ENCODE results near the gene BTBD6.

Gene BTBD6

DNA sequence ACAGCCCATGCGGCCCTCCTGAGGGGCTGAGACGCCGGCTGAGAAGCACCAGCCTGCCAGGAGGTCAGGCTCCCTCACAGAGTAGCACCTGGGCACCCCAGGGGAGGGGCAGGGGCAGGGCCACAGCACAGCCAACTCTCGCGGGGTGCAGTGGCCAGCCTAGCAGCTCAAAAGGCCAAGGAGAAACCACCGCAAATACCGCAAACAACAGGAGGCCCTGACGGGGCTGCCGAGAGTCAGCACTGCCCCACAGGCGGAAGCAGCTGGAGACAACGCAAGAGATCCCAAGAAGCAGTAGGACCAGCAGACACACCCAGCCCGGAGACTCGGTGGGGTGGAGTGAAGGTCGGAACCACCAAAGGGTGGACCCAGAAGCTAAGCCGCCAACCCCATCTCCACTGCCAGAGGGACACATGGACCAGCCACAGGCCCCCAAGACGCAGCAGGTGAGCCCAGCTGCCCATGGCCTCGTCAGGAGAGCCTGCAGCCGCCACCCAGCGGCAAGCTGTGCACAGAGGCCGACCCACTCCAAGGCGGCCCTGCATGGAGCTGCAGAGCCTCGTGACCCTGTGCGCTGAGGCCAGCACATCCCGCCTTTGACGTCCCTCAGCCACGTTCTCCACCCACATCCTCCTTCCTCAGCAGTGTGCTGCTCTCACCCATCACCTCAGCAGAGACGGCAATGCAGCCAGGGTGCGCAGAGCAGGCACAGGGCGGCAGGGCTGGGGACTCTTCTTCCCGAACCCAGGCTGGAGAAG lies 31.7 kb upstream of the BTBD6 start:
- Histone ChIP-seq H3K4me3 (no peak overlapping the region), H3K4me1 (no peaks in the 10 kb centered on the region), H3K9me3 (no peaks in the 10 kb centered on the region), H3K27me3 (ENCODE audit: low read depth) (no peaks in the 10 kb centered on the region), H3K36me3 (replicated peaks) (peaks cover 21% of the 10 kb centered on the region)
- in situ Hi-C loops (cut with MboI; ENCODE audit: low sequenced_read_pairs) = no loop called here
- no peak for DNase-seq (ENCODE audit: low spot score in 2 of 2)

GRCh38 chr14:105217774-105218173 lies 30.6 kb upstream of the BTBD6 start:
- no peaks in the 10 kb centered on the region for H3K9me3 ChIP-seq
- DNase-seq (ENCODE audit: low spot score in 2 of 2) = no peak
- peaks cover 21% of the 10 kb centered on the region for H3K36me3 ChIP-seq (replicated peaks)
- no peaks in the 10 kb centered on the region for H3K4me1 ChIP-seq
- no peaks in the 10 kb centered on the region for H3K27me3 ChIP-seq (ENCODE audit: low read depth)
- in situ Hi-C loops (cut with MboI; ENCODE audit: low sequenced_read_pairs) = no loop called here
- no peak overlapping the region for H3K4me3 ChIP-seq

GRCh38 chr14:105218611-105219010 lies 29.7 kb upstream of the BTBD6 start:
- Histone ChIP-seq H3K9me3 (no peaks in the 10 kb centered on the region), H3K36me3 (replicated peaks) (peaks cover 21% of the 10 kb centered on the region), H3K4me3 (no peak overlapping the region), H3K4me1 (no peaks in the 10 kb centered on the region), H3K27me3 (ENCODE audit: low read depth) (no peaks in the 10 kb centered on the region)
- in situ Hi-C loops (cut with MboI; ENCODE audit: low sequenced_read_pairs) = no loop called here
- DNase-seq (ENCODE audit: low spot score in 2 of 2) = no peak

DNA sequence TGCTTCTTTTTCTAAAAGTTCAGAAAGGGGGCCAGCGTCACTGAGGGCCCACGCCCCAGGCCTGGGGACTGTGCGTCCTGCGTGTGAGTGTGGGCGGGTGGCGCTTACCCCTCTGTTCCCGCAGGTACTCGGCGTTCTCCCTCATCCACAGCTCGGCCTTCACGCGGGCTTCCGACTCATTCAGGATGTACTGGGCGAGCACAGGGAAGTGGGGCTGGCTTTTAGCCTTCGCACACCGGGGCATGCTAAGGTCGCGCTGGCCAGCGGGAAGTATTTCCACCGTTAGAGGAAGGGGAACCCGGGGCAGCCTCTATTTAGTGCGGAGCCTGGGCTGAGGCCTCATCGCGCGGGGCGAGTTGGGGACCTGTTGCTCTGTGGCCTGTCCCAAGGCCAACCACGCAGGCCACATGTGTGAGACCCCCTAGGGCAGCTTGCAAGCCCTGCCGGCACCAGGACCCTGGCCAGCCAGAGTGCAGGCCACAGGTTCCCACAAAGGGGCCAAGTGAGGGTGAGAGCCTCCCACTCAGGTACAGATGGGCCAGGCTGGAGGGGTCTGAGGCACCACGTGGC lies 29.2 kb upstream of the BTBD6 start:
- Histone ChIP-seq H3K4me1 (no peaks in the 10 kb centered on the region), H3K9me3 (no peaks in the 10 kb centered on the region), H3K27me3 (ENCODE audit: low read depth) (no peaks in the 10 kb centered on the region), H3K4me3 (no peak overlapping the region), H3K36me3 (replicated peaks) (peaks cover 24% of the 10 kb centered on the region)
- in situ Hi-C loops (cut with MboI; ENCODE audit: low sequenced_read_pairs) = no loop called here
- DNase-seq (ENCODE audit: low spot score in 2 of 2) = no peak

- Histone ChIP-seq H3K36me3 (replicated peaks) (peaks cover 27% of the 10 kb centered on the region), H3K9me3 (no peaks in the 10 kb centered on the region), H3K27me3 (ENCODE audit: low read depth) (no peaks in the 10 kb centered on the region), H3K4me3 (no peak overlapping the region), H3K4me1 (no peaks in the 10 kb centered on the region)
- DNase-seq (ENCODE audit: low spot score in 2 of 2) = no peak
- in situ Hi-C loops (cut with MboI; ENCODE audit: low sequenced_read_pairs) = no loop called here
These were observed 28.6 kb upstream of the BTBD6 start for GRCh38 chr14:105219753-105220152.

GRCh38 chr14:105220699-105221597 lies 27.4 kb upstream of the BTBD6 start:
- no peak overlapping the region for H3K4me3 ChIP-seq
- H3K4me1 ChIP-seq = no peaks in the 10 kb centered on the region
- H3K27me3 ChIP-seq (ENCODE audit: low read depth) = no peaks in the 10 kb centered on the region
- in situ Hi-C loops (cut with MboI; ENCODE audit: low sequenced_read_pairs) = no loop called here
- DNase-seq (ENCODE audit: low spot score in 2 of 2) = no peak
- H3K36me3 ChIP-seq (replicated peaks) = peaks cover 30% of the 10 kb centered on the region
- no peaks in the 10 kb centered on the region for H3K9me3 ChIP-seq

GRCh38 chr14:105221598-105222178 lies 26.6 kb upstream of the BTBD6 start:
- H3K9me3 ChIP-seq = no peaks in the 10 kb centered on the region
- DNase-seq (ENCODE audit: low spot score in 2 of 2) = no peak
- in situ Hi-C loops (cut with MboI; ENCODE audit: low sequenced_read_pairs) = no loop called here
- H3K4me3 ChIP-seq = no peak overlapping the region
- H3K27me3 ChIP-seq (ENCODE audit: low read depth) = no peaks in the 10 kb centered on the region
- H3K36me3 ChIP-seq (replicated peaks) = peaks cover 36% of the 10 kb centered on the region
- no peaks in the 10 kb centered on the region for H3K4me1 ChIP-seq

DNA sequence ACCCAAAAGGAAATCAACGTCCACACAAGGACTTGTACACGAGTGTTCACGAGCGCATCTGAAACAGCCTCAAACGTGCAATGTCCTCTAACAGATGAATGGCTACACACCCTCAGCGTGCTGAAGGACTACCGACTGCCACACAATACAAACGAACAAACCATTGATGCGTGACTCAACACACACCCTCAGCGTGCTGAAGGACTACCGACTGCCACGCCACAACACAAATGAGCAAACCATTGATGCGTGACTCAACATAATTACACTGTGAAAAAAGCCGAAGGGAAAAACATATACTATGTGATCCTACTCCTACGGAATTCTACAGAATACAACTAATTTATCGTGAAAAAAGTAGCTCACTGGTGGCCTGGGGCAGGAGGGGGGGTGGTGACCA lies 25.1 kb upstream of the BTBD6 start:
- no peak for DNase-seq (ENCODE audit: low spot score in 2 of 2)
- H3K4me1 ChIP-seq = no peaks in the 10 kb centered on the region
- H3K4me3 ChIP-seq = no peak overlapping the region
- H3K36me3 ChIP-seq (replicated peaks) = peaks cover 36% of the 10 kb centered on the region
- in situ Hi-C loops (cut with MboI; ENCODE audit: low sequenced_read_pairs) = no loop called here
- H3K9me3 ChIP-seq = no peaks in the 10 kb centered on the region
- no peaks in the 10 kb centered on the region for H3K27me3 ChIP-seq (ENCODE audit: low read depth)

DNA sequence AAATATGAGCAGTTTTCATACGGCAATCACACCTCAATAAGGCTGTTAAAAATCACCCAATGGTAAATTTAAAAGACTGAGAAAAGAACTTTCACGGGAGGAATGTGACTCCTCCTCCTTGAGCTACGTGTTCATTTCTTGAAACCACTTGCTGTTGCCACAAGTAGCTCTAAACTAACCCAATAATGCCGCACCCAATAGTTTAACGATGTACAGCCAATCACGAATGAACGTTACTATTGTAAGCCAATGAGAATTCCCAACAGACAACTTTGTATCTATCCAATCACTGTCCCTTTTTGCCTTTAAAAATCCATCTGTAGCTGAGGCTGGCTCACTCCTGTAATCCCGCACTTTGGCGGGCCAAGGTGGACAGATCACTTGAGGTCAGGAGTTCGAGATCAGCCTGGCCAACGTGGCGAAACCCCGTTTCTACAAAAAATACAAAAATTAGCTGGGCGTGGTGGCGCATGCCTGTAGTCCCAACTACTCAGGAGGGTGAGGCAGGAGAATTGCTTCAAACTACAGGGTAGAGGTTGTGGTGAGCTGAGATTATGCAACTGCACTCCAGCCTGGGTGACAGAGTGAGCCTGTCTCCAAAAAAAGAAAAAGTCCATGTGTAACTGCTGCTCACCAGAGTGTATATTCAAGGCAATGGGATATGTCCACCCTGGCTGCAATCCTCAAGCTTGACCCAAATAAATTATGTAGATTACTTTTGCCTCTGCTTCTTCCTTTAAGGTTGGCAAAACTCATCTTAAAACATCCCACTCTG lies 24.4 kb upstream of the BTBD6 start:
- DNase-seq (ENCODE audit: low spot score in 2 of 2) = no peak
- in situ Hi-C loops (cut with MboI; ENCODE audit: low sequenced_read_pairs) = no loop called here

DNA sequence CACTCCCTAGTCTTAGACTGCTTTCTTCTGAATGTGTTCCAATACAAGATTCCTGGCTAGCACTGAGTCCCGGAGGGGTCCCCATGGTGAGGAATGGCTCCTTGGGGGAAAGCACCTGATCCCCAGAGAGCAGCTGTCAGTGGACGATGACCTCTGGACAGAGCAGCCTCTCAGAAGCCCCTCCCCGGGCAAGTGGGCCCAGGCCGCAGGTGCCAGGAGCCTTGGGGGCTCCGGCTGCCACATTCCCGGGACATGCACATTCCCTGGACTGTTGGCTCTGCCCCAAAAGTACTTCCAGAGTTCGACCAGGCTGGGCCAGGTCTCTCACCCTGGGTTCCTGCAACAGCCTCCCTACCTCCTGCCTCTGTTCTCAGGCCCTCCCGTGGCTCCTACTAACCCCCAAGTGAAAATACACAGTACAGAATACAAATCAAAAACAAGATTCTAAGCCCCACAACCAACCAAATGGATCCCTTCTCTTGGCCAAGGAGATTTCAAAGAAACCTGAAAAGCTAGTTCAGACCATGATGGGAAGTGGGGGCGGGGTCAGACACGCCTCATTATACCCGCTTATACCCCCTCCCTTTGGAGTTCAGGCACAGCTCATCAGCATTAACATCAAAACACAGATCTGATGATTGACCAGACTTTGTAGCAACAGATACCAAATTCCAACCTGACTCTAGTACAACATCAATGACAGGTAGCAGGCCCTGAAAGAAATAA lies 23.3 kb upstream of the BTBD6 start:
- Histone ChIP-seq H3K36me3 (replicated peaks) (peaks cover 22% of the 10 kb centered on the region), H3K4me1 (no peaks in the 10 kb centered on the region), H3K4me3 (no peak overlapping the region), H3K27me3 (ENCODE audit: low read depth) (no peaks in the 10 kb centered on the region), H3K9me3 (no peaks in the 10 kb centered on the region)
- in situ Hi-C loops (cut with MboI; ENCODE audit: low sequenced_read_pairs) = no loop called here
- no peak for DNase-seq (ENCODE audit: low spot score in 2 of 2)

More for the DNA sequence above, 24.4 kb upstream of the BTBD6 start:
- no peaks in the 10 kb centered on the region for H3K9me3 ChIP-seq
- no peaks in the 10 kb centered on the region for H3K4me1 ChIP-seq
- H3K36me3 ChIP-seq (replicated peaks) = peaks cover 31% of the 10 kb centered on the region
- H3K4me3 ChIP-seq = no peak overlapping the region
- H3K27me3 ChIP-seq (ENCODE audit: low read depth) = no peaks in the 10 kb centered on the region

DNA sequence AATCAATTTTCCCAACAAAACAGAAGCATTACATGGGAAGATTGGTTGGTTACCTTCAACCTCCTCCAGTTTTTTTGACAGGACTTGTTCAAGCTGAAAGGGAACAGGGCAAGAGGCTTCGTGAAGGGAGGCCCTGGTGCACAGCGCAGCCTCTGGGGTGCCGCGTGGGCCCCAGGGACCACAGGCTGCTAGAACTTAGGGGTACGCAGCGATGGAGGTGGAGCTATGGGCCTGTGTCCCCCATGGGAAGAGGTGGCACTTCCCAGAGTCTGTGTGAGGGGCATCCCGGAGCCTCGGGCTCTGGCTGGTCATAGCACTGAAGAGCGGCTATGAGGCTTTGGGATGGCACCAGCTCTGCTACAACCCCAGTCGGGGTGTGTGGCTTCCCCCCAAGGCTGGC lies 22.1 kb upstream of the BTBD6 start:
- in situ Hi-C loops (cut with MboI; ENCODE audit: low sequenced_read_pairs) = no loop called here
- no peaks in the 10 kb centered on the region for H3K9me3 ChIP-seq
- no peak overlapping the region for H3K4me3 ChIP-seq
- no peak for DNase-seq (ENCODE audit: low spot score in 2 of 2)
- H3K4me1 ChIP-seq = no peaks in the 10 kb centered on the region
- peaks cover 20% of the 10 kb centered on the region for H3K36me3 ChIP-seq (replicated peaks)
- no peaks in the 10 kb centered on the region for H3K27me3 ChIP-seq (ENCODE audit: low read depth)

DNA sequence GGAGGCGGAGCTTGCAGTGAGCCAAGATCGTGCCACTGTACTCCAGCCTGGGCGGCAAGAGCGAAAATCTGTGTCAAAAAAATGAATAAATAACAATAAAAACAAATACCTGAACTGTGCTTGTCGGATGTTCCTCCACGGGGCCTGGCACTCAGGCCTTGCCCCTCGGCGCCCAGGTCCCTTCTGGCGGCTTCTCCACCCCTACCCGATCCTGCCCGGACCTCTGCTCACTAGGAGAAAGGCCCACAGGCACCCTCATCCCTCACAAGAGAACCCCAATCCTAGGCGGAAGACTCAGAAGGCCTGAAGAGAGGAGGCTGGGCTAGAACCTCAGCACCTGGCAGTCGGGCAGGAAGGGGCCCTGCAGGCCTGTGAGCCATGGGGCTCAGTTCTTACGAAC lies 21.0 kb upstream of the BTBD6 start:
- Histone ChIP-seq H3K4me1 (no peaks in the 10 kb centered on the region), H3K36me3 (replicated peaks) (peaks cover 16% of the 10 kb centered on the region), H3K4me3 (no peak overlapping the region), H3K27me3 (ENCODE audit: low read depth) (no peaks in the 10 kb centered on the region), H3K9me3 (no peaks in the 10 kb centered on the region)
- in situ Hi-C loops (cut with MboI; ENCODE audit: low sequenced_read_pairs) = no loop called here
- no peak for DNase-seq (ENCODE audit: low spot score in 2 of 2)

- H3K4me1 ChIP-seq = no peaks in the 10 kb centered on the region
- in situ Hi-C loops (cut with MboI; ENCODE audit: low sequenced_read_pairs) = no loop called here
- no peak for DNase-seq (ENCODE audit: low spot score in 2 of 2)
- no peak overlapping the region for H3K4me3 ChIP-seq
- peaks cover 16% of the 10 kb centered on the region for H3K36me3 ChIP-seq (replicated peaks)
- no peaks in the 10 kb centered on the region for H3K27me3 ChIP-seq (ENCODE audit: low read depth)
- no peaks in the 10 kb centered on the region for H3K9me3 ChIP-seq
These were observed 19.8 kb upstream of the BTBD6 start for GRCh38 chr14:105228562-105228961.
